Measurements from ENCODE around the gene ILK.
A peak's percentile ranks its signal among the peaks of the same experiment; 100 is the strongest.

Gene ILK

DNA sequence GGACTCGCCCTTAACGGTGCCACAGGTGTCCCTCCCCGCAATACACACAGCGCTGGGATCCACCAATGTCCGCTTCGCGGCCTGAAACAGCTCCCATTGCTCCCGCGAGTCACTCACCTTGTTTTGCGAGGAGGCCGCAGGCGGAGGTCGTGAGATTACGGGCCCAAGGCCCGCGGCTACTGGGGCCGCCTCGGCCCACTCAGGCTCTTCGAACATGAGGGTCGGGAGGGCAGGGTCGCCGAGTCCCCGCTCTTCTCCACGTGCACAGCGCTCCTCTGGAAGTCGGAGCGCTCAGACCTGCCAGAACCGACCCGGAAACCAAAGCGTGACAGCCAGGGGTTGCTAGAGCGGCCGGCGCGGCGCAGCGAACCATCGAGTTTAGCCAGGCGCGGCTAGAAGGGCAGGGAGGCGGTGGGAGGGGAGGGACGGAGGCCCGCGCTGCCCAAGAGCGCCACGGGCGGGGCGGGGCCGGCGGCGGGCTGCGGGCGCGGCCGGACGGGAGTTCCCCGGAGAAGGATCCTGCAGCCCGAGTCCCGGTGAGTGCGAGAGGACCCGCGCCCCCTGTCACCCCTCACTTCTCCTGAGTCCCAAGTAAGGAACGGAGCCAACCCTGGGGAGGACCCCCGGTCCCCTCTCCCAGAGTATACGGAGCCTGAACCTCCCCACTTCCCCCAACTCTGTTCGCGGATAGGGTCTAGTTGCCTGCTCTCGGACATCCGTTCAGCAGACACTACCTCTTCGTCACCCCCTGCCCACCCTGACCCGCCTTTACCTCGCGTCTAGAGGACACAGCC is at the start of gene ILK, which contains the start of gene RRP8:
TSS of gene ILK (plus strand) at position 488 of the 794 bp plus-strand sequence. CDS start 498 bp downstream, outside the sequence.
TSS of gene RRP8 (minus strand) at position 330 of the 794 bp plus-strand sequence. CDS start at position 216, 114 bp downstream.
- peak; percentile 93 to 97 (median 96) for DNase-seq

DNA sequence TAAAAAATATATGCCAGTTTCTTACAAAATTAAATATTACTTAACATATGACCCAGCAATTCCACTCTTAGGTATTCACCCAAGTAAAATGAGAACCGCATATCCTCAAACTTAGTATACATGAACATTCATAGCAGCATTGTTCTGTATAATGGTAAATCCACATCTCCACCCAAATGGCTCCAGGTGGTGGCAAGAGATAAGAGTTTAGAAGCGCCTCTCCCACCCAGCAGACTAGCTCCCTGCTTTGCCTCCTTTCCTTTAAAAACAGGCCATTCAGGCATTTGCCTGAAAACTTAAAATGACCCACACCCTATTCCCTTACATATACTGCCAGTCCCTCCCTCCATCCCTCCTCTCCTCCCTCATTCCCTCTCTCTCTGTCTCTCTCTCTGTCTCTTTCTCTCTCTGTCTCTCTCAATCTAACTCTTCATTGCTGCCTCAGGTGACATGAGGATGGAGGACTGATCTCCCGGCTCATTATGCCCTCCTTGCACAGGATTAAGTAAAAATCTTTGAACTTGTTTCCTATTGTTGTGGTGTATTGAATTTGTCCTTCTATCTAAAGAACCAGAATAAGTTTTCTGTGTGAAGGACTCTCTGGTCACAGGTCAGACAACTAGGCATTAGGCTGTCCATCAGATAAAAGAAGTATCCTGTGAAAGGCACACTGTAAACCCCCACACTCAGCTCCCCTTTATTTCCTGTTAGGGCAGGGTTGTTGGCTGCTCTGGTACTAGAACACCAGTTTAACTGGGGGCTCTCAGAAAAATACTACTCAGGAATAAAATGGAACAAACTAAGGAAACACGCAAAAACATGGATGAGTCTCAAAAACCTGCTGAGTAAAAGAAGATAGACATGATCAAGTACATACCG is 48.5 kb upstream of the ILK start:
- no peak for DNase-seq

DNA sequence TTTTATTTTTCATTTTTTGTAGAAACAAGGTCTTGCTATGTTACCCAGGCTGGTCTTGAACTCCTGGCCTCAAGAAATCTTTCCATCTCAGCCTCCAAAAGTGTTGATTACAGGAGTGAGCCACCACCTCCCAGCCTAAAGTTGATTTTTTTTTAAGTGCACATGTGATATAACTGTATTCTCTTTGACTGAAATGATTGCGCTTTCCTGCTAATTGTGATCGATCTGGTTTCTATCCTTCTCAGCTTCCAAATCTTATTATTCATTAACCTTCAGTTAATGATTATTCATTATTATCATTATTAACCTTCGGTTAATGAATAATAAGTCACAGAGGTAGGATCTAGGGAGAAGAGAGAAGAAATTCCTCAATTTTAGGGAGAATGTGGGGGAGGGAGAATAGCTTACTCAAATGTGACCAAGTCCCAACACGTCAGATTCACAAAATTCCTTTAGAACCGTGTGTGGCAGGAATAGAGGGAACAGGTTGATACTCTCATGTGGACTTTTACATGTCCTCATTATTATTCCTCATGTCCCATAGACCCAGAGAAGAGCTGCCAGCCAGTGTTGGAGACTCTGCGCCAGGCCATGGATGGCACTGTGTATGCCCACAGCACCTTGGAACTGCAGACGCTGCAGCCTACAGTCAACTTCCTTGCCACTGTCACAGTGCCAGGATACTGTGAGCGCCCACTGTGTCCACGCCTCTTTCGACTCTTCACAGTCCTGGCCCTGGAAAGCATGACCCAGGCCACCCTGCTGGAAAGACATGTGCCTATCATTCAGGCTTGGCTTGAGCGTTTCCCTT is 47.2 kb upstream of the ILK start:
- no peak for DNase-seq

DNA sequence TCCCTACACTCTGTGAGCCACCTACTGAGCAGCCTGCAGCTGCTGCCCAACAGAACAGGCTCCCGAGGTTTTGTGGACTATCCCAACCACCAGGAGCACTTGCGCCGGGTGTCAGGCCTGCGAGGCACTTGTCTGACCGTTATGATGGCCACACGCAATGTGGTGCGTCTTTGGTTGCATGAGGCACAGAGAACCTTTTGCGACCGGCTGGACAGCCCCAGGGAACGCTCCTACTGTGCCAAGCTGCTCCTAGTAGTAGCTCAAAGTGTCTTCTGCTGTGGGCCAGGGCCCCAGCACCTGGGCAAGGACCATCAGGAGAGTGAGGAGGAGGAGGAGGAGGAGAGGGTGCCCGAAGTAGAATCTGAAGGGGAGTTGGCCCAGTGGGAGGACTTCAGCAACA is 46.5 kb upstream of the ILK start:
- DNase-seq = no peak

DNA sequence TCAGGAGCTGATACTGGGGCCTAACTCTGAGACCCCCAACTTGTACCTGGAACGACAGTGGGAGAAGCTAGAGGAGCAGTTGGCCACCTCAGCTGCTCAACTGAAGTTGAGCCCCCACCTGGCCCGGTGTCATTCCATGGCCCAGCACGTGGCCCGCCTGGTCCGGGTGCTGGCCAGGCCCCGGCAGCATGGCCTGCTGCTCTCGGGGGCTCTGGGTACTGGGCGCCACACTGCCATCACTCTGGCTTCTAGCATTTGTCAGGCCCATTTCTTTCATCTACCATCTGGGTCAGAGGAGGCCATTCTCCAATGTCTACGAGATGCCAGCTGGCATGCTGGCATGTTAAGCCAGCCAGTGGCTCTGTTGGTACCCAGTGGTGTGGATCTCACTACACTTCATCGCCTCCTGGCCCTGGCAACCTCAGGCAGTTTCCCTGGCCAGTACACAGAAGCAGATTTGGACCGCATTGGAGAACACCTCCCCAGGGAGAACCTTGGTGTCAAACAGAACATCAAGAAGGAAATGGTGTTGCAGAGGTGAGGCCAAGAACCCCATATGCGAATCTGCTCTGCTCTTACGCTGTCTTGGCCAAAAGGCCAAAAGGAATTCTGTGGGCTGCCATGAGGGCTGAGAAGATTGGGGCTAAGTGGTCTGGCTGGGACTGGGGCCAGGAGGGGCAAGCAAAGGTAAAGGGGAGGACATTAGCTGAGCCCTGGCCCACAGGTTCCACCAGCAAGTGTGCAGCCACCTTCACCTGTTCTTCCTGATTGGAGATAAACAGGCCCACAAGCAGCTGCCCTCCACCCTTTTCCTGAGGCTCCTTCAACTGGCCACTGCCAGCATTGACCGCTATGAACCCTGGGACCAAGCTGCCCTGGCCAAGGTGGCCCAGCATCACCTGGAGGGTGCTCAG is 45.6 kb upstream of the ILK start:
- no peak for DNase-seq

DNA sequence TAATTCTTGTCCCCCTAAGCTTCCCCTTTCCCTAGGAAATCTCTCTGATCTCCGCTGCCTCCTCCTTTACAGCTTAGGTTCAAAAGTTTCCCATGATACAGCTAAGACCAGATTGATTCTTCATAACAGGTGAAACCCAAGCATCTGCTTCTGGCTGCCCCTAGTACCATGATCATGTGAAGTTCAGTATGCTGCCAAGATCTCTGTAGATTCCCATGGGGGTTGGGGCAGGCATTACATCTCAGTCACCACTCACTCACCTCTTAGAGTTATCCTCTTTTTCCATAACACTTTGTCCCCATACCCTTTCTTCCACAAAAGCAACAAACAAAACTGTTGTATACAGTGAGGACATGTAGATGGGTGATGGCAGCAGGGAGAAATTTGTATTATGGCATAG is 44.2 kb upstream of the ILK start:
- no peak for DNase-seq

DNA sequence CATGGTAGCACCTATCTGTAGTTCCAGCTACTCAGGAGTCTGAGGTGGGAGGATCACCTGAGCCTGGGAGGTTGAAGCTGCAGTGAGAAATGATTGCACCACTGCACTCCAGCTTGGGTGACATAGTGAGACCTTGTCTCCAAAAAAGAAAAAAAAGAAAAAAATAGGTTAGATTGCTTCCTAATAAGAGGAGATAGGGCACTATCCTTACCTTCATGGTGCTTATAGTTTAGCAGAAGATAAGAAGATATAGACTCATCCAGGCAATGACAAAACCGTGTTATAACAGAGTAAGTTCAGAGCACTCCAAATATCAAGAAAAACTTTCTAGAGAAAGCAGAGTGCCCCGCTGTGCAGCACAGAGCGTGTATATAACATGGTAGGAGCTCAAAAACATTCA is 42.3 kb upstream of the ILK start:
- no peak for DNase-seq

DNA sequence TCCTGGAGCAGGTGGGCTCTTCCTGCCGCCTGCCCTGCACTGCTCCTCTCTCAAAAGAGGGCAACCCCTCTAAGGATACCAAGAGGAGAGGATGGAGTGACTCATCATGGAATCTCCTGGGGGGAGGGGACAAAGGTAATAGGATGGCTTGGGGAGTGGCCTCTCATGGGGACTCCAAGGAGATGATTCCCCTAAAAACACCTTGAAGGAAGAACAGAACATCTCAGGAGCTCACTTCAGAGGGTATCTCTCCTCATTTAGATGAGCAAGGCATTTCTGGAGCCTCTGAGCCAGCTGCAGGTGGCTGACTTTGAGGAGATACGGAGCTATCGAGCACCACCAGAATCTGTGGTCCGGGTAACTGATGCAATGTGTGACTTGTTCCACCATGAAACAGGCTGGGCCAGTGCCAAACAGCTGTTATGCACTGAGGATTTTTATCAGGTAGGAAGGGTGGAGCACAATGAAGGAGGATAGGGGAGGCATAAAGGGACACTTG is 40.4 kb upstream of the ILK start:
- DNase-seq = no peak

DNA sequence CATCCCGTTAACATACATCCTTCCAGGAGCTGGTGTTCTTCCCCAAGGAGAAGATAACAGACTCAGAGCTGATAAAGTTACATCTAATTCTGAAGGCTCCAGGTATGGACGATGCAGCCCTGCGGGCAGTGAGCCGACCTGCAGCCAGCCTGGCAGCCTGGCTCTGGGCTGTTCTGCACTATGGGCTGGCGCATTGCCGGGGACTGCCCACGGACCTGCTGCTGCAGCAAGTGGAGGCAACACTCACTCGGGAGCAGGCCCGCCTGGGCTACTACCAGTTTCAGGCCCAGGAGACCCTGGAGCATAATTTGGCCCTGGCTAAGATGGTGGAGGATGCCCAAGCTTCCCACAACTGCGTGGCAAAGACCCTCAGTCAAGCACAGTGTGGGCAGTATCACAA is 39.9 kb upstream of the ILK start:
- no peak for DNase-seq

DNA sequence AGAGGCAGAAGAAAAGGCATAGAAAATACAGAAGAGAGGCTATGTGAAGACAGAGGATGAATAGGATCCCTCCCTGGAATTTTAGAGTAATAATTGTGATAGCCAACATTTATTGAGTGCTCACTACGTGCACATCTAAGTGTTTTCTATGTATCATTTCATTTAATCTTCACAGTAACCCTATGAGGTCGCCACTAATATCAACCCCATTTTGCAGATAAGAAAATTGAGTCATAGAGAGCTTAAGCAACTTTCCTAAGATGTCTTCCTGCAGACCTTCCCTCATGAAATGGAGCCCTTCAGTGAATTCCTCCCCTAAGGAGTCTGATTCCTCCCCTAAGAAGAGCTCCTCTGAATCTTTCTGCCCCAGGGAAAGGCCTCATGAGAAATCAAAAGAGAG is 38.2 kb upstream of the ILK start:
- no peak for DNase-seq

DNA sequence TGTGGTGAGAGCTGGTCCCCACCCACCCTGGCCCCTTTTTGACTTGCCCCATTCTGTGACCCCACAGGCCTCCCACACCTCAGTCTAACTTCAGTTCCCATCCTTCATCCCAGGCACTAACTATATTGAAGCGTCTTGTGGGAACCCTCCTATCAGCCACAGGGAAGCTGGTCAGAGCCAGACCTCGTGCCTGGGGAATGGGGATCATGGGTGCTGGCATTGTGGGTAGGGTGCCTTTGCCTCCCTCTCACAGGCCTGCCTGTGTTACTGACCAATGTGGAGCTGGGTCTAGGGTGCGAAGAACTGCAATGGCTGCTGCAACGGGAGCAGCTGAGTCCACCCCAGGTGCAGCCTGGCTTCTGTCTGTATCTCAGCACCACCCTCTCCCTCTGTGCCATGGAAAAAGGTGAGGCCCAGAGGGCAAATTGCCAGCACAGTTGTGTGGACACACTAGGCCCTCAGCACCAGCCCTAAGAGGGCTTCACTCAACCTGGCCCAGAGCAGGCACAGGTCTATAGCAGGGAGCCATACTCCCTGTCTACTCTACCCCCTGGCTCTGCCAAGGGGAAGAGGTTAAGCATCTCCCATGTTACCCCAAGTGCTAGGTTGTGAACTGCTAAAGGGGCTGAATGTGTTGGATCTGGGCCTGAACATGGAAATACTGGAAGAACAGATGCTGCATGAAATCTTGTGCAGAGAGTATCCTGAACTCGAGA is 37.4 kb upstream of the ILK start:
- DNase-seq = no peak

DNA sequence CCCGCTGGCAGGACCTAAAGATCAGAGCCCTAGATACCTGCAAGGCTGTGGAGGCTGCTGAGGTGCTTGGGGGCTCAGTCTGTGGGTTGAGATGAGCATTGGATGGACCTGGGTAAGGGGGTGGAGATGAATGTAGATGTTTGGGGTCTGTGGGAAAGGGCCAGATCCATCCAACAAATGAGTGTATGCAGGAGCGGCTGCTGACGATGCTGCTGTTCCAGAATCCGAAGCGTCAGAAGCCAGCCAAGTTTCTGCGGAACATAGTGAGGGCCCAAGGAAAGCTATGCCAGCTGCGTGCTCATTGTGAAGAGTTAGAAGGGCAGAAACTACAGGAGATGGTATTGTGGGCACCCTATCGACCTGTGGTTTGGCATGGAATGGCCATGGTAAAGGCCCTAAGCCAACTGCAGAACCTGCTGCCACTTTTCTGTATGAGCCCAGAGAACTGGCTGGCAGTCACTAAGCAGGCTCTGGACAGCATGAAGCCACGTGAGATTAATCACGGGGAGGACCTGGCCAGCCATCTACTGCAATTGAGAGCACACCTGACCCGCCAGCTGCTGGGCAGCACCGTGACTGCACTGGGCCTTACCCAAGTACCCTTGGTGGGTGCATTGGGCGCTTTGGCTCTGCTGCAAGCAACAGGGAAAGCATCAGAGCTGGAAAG is 36.7 kb upstream of the ILK start:
- no peak for DNase-seq

DNA sequence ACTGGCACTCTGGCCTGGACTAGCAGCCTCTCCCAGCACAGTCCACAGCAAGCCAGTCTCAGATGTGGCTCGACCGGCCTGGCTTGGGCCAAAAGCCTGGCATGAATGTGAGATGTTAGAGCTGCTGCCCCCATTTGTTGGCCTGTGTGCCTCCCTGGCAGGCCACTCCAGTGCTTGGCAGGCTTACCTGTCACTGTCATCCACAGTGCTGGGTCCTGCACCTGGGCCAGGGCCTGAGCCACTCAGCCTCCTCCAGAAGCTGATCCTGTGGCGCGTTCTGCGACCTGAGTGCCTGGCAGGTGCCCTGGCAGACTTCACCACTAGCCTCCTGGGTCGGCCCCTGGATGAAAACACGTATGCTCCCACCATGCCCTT is 36.2 kb upstream of the ILK start:
- DNase-seq = no peak

DNA sequence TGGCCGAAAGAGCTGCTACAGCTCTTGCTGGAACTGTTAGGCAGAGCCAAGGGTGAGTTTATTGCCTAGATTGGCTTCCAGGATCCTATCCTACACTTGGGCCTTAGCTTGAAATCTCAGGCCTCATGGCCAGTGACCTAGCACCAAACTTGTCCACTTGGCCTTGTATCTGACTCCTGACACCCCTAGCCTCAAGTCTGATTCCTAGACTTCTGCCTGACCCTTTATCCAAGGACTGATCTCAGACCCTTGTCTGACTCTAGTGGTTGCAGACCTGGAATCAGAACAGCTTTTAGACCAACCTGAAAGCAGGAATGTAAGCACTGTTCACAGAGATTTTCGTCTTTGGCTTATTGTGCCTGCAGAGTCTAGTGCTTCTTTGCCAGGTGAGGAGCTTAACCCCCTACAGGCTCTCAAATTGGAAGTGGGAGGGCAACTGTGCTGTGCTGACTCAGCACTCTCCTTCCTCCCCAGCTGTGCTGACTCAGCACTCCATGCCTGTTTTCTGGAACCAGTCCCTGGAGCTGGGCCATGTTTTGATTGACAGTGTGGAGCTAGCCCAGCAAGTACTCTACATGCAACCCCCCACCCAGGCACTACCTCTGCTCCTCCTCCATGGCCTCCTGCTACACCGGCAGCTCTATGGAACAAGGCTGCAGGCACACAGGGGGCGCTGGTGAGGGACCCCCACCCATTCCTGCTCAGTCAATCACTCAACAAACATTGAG is 35.2 kb upstream of the ILK start:
- DNase-seq = peak in 2 of 3 donors; percentile 9 to 10

DNA sequence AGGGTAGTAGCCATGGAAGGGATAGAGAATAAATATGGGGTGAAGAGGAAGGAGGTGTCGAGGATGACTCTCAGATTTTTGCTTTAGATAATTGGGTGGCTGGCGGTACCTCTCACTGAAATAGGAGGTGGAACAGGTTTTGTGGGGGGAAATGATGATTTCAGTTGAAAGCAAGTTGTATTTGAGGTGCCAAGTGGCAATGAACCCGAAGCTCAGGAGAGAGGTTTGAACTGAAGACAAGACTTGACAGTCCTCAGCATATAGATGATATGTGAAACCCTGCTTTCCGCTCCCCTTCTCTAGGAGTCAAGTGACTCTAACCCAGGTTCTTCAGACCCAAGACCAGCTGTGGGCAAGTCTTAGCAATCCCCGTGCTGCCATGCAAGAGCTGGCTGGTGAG is 33.9 kb upstream of the ILK start:
- no peak for DNase-seq

DNA sequence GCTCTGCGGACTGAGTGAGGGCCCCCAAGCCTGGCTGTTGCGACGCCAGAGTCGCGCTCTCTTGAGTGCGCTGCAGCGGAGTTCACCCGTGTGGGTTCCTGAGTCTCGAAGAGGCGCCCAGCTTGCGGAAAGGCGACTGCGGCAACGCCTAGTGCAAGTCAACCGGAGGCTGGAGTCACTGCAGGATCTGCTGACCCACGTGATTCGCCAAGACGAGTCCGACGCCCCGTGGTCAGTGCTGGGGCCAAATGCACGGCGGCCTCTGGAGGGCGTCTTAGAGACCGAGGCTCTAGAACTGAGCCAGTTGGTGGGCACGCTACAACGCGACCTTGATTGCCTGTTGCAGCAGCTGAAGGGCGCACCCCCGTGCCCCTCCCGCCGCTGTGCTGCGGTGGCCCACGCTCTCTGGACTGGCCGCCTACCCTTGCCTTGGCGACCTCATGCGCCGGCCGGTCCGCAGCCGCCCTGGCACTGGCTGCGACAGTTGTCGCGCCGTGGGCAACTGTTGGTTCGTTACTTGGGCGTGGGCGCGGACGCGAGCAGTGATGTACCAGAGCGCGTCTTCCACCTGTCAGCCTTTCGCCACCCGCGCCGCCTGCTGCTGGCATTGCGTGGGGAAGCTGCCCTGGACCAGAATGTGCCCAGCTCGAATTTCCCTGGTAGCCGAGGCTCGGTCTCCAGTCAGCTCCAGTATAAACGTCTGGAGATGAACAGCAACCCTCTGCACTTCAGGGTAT is 32.7 kb upstream of the ILK start:
- no peak for DNase-seq

DNA sequence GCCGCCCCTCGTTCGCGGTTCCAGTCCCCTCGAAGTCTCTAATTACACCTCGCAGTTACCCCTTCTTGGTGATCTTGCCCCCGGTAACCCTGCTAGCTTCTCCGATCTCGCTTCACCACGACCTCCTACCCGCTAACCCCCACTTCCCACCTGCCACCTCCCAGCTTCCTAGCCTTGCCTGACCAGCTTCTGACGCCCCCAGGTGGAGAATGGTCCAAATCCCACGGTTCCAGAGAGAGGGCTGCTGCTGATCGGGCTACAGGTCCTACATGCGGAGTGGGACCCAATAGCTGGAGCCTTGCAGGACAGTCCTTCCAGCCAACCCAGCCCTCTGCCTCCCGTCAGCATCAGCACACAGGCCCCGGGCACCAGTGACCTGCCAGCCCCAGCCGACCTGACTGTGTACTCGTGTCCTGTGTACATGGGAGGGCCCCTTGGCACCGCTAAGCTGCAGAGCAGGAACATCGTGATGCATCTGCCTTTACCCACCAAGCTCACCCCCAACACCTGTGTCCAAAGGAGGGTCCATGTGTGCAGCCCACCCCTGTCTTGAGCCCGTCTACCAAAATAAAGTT is 32.1 kb upstream of the ILK start:
- no peak for DNase-seq

DNA sequence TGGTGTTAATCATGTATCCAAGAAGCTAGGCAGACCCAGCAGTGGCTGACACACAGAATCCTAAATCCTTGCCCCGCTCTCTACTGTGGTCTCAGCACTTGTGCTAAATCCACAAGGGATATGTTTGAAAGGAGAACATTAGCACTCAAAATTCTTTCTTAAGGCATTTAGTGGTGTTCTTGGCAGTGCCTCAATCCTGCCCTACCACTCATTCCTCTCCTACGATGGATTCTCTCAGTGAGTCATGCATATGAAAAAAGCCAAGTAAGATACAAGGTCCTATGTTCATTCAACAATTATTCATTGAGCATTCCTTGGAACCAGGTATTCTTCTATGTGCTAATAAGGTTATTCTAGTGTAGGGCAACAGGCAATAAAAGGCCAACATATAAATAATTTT is 31.4 kb upstream of the ILK start:
- no peak for DNase-seq

Measured in suppressor macrophage treated with lipopolysaccharide for 1 hour (primary cell).